Midbrain (tissue), 1 donor: ENCODE results near the gene IQSEC3.
A peak's percentile ranks its signal among the peaks of the same experiment; 100 is the strongest.

Source experiments
- DNase-seq: peaks from one replicate; lab custom pipeline; 2025; lab: John Stamatoyannopoulos, UW

The IQSEC3 gene

GRCh38 chr12:78981-79380, 12.4 kb downstream of the IQSEC3 start:
- DNase-seq = no peak

DNA sequence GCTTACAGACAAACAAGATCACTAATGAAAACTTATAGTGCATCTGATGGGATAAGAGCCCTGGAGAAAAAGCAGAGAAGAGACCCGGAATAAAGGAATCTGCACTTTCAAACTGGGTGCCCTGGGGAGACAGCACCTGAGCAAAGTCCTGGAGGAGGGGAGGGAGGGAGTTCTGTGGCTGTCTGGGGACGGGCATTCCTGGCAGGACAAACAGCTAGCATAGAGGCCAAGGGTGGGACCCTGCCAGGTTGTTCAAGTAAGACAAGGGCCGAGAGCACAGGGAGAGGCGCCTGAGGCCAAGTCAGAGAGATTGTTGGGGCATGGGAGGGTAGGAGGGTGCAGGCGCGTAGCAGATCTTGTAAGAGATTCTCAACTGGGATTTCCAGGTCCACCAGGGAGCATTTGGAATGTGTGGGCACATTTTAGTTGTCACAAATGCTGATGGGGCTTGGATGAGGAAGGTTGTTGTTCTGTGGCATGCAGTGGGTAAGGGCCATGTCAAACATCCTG, 14.2 kb downstream of the IQSEC3 start:
- no peak for DNase-seq

DNA sequence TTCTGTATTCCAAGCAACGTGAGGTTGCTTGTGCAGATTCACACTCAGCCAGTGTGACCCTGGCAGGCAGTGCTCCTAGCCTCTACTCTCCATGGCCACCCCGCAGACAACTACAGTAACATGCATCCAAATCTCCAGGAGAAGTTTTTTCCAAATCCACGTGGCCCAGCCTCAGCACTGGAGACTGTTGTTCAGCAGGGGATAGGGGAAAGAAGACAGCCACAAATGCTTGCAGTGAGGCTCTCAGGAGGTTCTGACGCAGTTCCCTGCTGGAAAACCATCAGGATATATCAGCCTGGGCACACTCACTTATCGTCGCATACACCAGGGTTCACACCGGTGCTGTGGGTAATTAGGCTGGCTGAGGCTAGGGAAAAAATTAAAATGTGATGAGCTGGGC, 16.2 kb downstream of the IQSEC3 start:
- no peak for DNase-seq

GRCh38 chr12:84056-84455, 17.5 kb downstream of the IQSEC3 start:
- no peak for DNase-seq

GRCh38 chr12:85191-85666, 18.7 kb downstream of the IQSEC3 start:
- DNase-seq = peak; percentile 36

DNA sequence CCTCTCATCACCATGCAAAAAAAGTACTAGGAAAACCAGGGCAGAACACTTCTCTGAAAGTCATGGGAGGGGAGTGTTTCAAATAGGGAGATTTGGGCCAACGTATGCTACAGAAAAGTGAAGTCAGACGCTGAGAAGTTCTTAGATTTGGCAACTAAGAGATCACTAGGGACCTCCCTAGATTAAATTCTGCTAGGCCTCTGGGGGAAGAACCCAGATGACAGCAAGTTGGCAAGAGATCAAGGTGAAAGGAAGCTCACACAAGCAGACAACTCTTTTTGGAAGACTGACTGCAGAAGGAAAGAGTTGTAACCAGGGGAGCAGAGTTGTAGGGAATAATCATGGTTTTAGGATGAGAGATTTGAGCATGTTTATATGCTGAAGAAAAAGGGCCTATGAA, 20.7 kb downstream of the IQSEC3 start:
- no peak for DNase-seq

GRCh38 chr12:87856-88255, 21.3 kb downstream of the IQSEC3 start:
- no peak for DNase-seq

DNA sequence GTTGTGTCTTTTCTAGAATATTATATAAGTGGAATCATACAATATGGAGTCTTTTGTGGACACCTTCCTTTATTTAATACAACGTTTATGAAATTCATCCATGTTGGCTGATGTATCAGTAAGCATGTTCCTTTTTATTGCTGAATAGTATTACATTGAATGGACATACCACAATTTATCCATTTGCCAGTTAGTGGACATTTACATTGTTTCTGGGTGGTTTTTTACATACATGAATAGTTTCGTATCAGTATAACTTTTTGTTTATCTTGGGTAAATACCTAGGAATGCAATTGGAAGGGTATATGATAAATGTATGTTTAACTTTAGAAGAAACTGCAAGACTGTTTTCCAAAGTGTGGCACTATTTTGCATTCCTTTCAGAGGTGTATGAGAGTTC, 23.1 kb downstream of the IQSEC3 start:
- no peak for DNase-seq

GRCh38 chr12:91213-91612, 24.6 kb downstream of the IQSEC3 start:
- DNase-seq = no peak

GRCh38 chr12:93266-94005, 26.9 kb downstream of the IQSEC3 start:
- no peak for DNase-seq

- no peak for DNase-seq
Measured at GRCh38 chr12:96543-96942, 30.0 kb downstream of the IQSEC3 start.

GRCh38 chr12:98924-99352, 32.4 kb downstream of the IQSEC3 start:
- DNase-seq = no peak

DNA sequence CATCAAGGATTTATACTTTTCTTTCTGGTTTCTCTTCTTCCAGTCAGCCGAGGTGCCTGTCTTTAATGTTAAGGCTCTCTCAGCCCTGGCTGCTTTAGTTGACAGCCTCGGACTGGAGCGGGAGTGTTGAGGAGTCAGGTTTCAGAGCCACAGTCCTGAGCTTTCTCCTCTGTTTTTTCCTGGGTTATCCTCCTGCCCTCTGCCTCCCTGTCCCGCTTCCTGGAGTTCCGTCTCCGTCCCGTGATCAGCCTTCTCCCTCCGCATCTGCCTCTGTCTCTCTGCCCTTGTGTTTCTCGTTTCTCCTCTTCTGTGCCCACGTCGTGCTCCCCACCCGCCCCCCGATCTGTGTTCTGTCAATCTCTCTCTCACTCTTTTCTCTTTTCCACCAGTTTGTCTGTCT, 33.0 kb downstream of the IQSEC3 start:
- no peak for DNase-seq

DNA sequence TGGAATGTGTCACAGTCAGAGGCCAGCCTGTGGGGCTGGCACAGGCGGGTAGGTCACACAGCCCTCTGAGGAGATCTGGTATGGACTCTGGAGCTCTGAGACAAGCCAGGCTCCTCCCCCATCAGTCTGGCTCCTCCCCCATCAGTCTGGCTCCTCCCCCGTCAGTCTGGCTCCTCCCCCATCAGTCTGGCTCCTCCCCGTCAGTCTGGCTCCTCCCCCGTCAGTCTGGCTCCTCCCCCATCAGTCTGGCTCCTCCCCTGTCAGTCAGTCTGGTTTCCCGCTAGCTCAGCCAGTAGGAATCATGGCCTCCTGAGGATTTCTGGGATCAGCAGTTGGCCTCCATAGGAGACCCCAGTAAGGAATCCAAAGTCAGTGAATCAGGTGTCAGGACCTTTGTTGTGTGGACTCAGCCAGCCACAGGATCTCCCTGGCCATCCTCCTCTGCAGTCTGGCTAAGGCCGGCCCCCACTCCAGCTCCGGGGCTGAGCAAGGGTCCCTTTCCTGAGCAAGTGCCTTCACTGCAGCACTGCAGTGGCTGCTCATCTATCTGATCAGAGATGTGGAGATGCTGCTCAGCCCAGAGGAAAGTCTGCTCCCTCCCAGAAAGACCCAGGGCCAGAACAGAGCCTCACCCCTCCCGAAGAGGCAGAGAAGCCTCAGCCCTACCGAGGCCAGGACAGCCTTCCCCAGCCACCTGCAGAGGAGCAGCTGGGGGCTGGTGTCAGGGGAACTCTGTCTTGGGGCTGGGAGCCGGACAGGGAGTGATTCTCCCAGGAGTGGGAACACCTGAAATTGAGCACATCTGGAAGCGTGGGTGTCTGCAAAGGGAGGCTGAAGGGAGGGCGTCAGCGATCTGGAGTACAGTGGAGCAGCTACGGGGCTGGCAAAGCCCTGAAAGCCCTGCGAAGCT, 35.7 kb downstream of the IQSEC3 start:
- no peak for DNase-seq

DNA sequence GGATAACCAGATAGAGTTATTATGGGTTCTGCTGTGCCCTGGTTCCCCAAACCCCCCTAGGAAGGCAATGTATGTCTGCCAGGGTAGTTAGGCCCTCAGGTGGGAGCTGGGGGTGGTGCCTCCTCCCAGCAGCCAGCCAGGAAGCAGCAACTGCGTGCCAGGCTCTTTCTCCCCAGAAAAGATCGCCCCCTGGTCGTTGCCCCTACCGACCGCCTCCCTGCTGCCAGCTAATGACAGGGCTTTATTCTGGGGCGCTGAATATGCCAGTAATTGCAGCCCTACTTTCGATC, 36.3 kb downstream of the IQSEC3 start:
- DNase-seq = no peak

GRCh38 chr12:103169-103981, 36.8 kb downstream of the IQSEC3 start:
- no peak for DNase-seq

- no peak for DNase-seq
Measured at GRCh38 chr12:104551-105081, 38.0 kb downstream of the IQSEC3 start.

GRCh38 chr12:105696-106095, 39.1 kb downstream of the IQSEC3 start:
- no peak for DNase-seq

- no peak for DNase-seq
Measured at GRCh38 chr12:106118-106591, 39.6 kb downstream of the IQSEC3 start.

- peak; percentile 40 for DNase-seq
Measured at GRCh38 chr12:108594-108993, 42.0 kb downstream of the IQSEC3 start.

- no peak for DNase-seq
Measured at GRCh38 chr12:109446-109845, 42.9 kb downstream of the IQSEC3 start.

DNA sequence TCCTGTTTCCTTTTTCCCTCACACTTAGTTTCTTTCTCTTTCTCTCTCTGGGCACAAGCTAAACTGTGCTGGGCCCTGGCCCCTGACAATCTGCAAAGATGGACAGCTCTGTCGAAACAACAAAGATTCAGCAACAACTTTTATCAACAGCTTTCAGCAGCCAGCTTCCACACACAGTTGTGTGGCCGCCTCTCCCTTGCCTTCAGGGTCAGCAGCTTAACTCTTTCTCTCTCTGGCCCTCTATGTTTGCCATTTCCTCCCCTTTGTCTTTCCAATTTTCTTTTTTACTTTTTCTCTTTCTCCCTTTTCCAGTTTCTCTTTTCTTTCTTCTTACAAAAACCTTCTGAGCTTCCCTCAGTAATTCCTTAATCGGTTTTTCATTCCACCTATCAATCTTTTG, 43.3 kb downstream of the IQSEC3 start:
- DNase-seq = no peak
